SU-DHL-6 (cell line): Measurements from ENCODE around the gene TSPAN32.

Experiments
- H2AFZ ChIP-seq: fragments of 200-600 bp; sonication (generic); 2 replicates; pipeline ENCODE4 v1.6.1; 2014; ENCODE audit warnings: low read depth, mild to moderate bottlenecking, moderate library complexity, mixed read lengths, antibody characterized with exemption, low read length; ENCODE audit not compliant: severe bottlenecking
- H3F3A ChIP-seq: fragments of 200-600 bp; shearing (Covaris generic); 2 replicates; pipeline ENCODE4 v1.6.0; 2016; ENCODE audit warnings: antibody characterized with exemption, mild to moderate bottlenecking; ENCODE audit not compliant: insufficient read depth
- H3K27ac ChIP-seq: fragments of 200-600 bp; sonication (generic); 2 replicates; pipeline ENCODE4 v1.5.1; 2016; ENCODE audit warnings: low read depth, mild to moderate bottlenecking, low read length, moderate library complexity, mixed read lengths
- H3K27me3 ChIP-seq: fragments of 200-600 bp; sonication (generic), shearing (Covaris generic); 2 replicates; pipeline ENCODE4 v1.6.0; 2014; ENCODE audit warnings: mild to moderate bottlenecking, low read length
- H3K36me3 ChIP-seq: fragments of 200-600 bp; sonication (generic); 2 replicates; pipeline ENCODE4 v1.6.1; 2014; ENCODE audit warnings: mild to moderate bottlenecking, low read length, mixed read lengths
- H3K4me2 ChIP-seq: fragments of 300-600, 200-600 bp; shearing (Covaris generic), sonication (generic); 2 replicates; pipeline ENCODE4 v1.6.0; 2014; ENCODE audit warnings: low read length, low read depth, mild to moderate bottlenecking; ENCODE audit not compliant: poor library complexity, severe bottlenecking
- H3K4me3 ChIP-seq: fragments of 200-600 bp; sonication (generic); 2 replicates; pipeline ENCODE4 v1.5.1; 2014; ENCODE audit warnings: antibody characterized with exemption, low read length, mild to moderate bottlenecking, mixed read lengths; ENCODE audit not compliant: insufficient read depth, poor library complexity, severe bottlenecking
- H3K79me2 ChIP-seq: fragments of 200-600 bp; sonication (generic); 2 replicates; pipeline ENCODE4 v1.6.1; 2014; ENCODE audit warnings: mild to moderate bottlenecking, low read length, moderate library complexity; ENCODE audit not compliant: insufficient read depth
- H3K9ac ChIP-seq: fragments of 200-600 bp; sonication (generic); 2 replicates; pipeline ENCODE4 v1.7.0; 2014; ENCODE audit warnings: mild to moderate bottlenecking, low read length
- H3K9me2 ChIP-seq: fragments of 200-600 bp; sonication (generic); replicated peaks from 2 replicates; pipeline ENCODE4 v1.6.1; 2014; ENCODE audit warnings: low read length; ENCODE audit not compliant: insufficient read depth
- H3K9me3 ChIP-seq: fragments of 200-600 bp; sonication (generic); 2 replicates; pipeline ENCODE4 v1.6.1; 2014; ENCODE audit warnings: low read length, mixed read lengths; ENCODE audit not compliant: insufficient read depth
- H4K20me1 ChIP-seq: fragments of 200-600 bp; sonication (generic); 2 replicates; pipeline ENCODE4 v1.6.1; 2014; ENCODE audit warnings: low read depth, mild to moderate bottlenecking, antibody characterized with exemption, low read length, moderate library complexity, mixed read lengths
- EZH2phosphoT487 ChIP-seq: fragments of 200-600 bp; sonication (generic), shearing (Covaris generic); conservative IDR thresholded peaks from 2 replicates; pipeline ENCODE4 v1.6.1; 2018; ENCODE audit warnings: mild to moderate bottlenecking, antibody characterized with exemption, low read length, moderate library complexity, mixed read lengths
- TF ChIP-seq, protein P1 (sequence below): fragments of 200-600 bp; sonication (generic); IDR thresholded peaks from one replicate; pipeline ENCODE4 v1.5.1; 2017; ENCODE audit warnings: antibody characterized with exemption, mild to moderate bottlenecking, low read length, moderate library complexity; ENCODE audit not compliant: insufficient read depth, poor library complexity, severe bottlenecking

The TSPAN32 gene

DNA sequence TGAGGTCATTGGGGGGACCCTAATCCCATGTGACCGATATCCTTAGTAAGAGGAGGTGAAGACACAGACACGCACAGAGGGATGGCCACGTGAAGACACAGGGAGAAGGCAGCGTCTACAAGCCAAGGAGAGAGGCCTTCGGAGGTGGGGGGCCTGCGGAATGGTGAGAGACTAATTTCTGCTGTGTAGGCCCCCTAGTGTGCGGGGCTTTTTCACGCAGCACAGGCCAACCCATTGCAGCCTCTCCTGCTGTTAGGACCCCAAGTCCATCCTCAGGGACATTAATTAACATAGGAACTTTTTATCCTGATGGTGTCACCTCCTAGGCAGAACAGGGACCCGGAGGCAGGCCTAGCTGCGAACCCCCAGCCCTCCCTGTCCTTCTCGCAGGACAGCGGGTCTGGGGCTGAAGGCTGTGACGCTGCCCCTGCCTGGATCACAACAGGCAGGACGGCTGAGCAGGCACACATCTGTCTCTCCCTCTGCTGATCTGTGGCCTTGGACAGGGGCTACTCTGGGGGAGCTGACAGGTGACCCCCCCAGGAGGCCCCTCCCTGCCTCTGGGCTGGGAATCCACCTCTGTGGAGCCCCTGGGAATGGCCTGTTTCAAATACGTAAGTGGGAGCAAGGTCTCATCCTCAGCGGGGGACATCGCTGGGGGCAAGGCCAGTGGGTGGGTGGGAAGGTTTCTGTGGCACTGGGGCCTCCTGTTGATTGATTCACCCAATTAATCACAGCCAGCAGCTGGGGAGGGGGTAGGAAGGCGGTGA lies 39.3 kb upstream of the TSPAN32 start:
- Histone ChIP-seq H3F3A (no peaks in the 10 kb centered on the region), H3K4me3 (no peak overlapping the region), H3K9ac (no peak overlapping the region), H4K20me1 (no peaks in the 10 kb centered on the region), H3K36me3 (no peaks in the 10 kb centered on the region), H2AFZ (no peak overlapping the region), H3K4me2 (no peak overlapping the region), H3K9me2 (no peaks in the 10 kb centered on the region), H3K9me3 (no peaks in the 10 kb centered on the region), H3K27ac (no peak overlapping the region), H3K79me2 (no peaks in the 10 kb centered on the region), H3K27me3 (no peaks in the 10 kb centered on the region)
- TF ChIP-seq EZH2phosphoT487: no peak
- TF ChIP-seq, protein P1, sequence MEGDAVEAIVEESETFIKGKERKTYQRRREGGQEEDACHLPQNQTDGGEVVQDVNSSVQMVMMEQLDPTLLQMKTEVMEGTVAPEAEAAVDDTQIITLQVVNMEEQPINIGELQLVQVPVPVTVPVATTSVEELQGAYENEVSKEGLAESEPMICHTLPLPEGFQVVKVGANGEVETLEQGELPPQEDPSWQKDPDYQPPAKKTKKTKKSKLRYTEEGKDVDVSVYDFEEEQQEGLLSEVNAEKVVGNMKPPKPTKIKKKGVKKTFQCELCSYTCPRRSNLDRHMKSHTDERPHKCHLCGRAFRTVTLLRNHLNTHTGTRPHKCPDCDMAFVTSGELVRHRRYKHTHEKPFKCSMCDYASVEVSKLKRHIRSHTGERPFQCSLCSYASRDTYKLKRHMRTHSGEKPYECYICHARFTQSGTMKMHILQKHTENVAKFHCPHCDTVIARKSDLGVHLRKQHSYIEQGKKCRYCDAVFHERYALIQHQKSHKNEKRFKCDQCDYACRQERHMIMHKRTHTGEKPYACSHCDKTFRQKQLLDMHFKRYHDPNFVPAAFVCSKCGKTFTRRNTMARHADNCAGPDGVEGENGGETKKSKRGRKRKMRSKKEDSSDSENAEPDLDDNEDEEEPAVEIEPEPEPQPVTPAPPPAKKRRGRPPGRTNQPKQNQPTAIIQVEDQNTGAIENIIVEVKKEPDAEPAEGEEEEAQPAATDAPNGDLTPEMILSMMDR: no peak

DNA sequence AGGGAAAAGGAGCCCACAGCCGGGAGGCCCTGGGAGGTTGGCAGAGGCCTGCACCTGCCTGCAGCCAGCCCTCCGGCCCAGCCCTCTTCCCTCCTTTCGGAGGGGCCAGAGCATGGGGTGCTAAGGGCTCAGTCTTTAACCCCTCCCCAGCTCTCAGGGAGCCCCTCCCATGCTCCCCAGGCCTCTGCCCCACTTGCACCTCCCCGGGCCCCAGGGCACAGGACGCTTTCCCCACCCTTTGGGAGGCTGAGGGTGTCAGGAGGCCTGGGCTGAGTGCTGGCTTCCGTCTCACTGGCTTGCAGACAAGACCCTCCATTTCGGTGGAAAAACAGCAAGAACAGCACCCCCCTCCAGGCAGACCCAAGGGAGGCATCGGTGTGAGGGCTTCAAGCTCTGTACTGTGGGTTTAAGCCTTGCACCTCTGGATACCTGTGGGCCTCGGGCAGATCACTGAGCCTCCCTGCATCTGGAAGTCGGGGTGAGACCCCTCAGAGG lies 38.7 kb upstream of the TSPAN32 start:
- H3K27me3 ChIP-seq: no peaks in the 10 kb centered on the region
- H3K4me3 ChIP-seq: no peak overlapping the region
- H3K9me3 ChIP-seq: no peaks in the 10 kb centered on the region
- no peaks in the 10 kb centered on the region for H3K36me3 ChIP-seq
- H3K27ac ChIP-seq: no peak overlapping the region
- no peak overlapping the region for H3K9ac ChIP-seq
- H4K20me1 ChIP-seq: no peaks in the 10 kb centered on the region
- H3K79me2 ChIP-seq: no peaks in the 10 kb centered on the region
- H3K4me2 ChIP-seq: no peak overlapping the region
- H2AFZ ChIP-seq: no peak overlapping the region
- no peaks in the 10 kb centered on the region for H3K9me2 ChIP-seq
- TF ChIP-seq, protein P1: no peak
- TF ChIP-seq EZH2phosphoT487: no peak
- H3F3A ChIP-seq: no peaks in the 10 kb centered on the region

DNA sequence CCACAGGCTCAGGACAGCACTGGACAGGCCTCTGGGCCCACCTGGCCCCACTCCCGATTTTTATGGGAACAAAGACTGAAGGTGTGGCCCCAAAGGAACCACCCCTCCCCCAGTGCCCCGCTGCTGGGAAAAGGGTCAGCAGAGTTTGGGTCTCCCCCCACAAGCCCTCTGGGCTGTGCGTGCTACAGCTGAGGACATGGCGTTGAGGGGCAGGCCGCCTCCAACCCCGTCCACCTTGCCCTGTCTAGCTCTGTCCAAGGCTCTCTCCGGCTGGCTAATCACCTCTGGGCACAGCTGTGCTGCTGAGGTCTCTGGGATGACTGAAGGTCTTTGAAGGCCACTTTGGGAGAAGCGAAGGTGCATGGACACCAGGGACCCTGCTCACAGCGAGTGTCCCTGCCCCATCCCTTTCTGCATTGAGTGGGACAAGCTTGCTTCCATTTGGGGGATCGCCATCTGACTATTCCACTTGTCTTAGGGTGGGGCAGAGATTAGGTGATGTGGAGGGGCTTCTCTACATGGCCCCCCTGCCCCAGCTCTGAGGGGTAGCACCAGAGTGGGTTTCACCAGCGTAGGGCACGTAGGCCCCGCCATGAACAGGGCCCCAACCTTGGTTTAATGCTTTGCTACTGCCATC lies 38.0 kb upstream of the TSPAN32 start:
- no peaks in the 10 kb centered on the region for H3K79me2 ChIP-seq
- no peak overlapping the region for H3K9ac ChIP-seq
- TF ChIP-seq, protein P1: no peak
- no peak for TF ChIP-seq EZH2phosphoT487
- H3K36me3 ChIP-seq: no peaks in the 10 kb centered on the region
- H3K9me2 ChIP-seq: no peaks in the 10 kb centered on the region
- no peak overlapping the region for H2AFZ ChIP-seq
- H3K4me2 ChIP-seq: no peak overlapping the region
- H4K20me1 ChIP-seq: no peaks in the 10 kb centered on the region
- no peaks in the 10 kb centered on the region for H3F3A ChIP-seq
- no peaks in the 10 kb centered on the region for H3K9me3 ChIP-seq
- H3K27ac ChIP-seq: no peak overlapping the region
- no peaks in the 10 kb centered on the region for H3K27me3 ChIP-seq
- H3K4me3 ChIP-seq: no peak overlapping the region
